ENCODE results near the gene TNFRSF25.
A peak's percentile ranks its signal among the peaks of the same experiment; 100 is the strongest.

The TNFRSF25 gene, protein sequence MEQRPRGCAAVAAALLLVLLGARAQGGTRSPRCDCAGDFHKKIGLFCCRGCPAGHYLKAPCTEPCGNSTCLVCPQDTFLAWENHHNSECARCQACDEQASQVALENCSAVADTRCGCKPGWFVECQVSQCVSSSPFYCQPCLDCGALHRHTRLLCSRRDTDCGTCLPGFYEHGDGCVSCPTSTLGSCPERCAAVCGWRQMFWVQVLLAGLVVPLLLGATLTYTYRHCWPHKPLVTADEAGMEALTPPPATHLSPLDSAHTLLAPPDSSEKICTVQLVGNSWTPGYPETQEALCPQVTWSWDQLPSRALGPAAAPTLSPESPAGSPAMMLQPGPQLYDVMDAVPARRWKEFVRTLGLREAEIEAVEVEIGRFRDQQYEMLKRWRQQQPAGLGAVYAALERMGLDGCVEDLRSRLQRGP

GRCh38 chr1:6466023-6466422, at the start of gene TNFRSF25:
Gene TNFRSF25, minus strand, starts transcription at chr1:6466173. Its CDS starts 66 bp downstream, at chr1:6466107.
- DNase-seq, result no peak

DNA sequence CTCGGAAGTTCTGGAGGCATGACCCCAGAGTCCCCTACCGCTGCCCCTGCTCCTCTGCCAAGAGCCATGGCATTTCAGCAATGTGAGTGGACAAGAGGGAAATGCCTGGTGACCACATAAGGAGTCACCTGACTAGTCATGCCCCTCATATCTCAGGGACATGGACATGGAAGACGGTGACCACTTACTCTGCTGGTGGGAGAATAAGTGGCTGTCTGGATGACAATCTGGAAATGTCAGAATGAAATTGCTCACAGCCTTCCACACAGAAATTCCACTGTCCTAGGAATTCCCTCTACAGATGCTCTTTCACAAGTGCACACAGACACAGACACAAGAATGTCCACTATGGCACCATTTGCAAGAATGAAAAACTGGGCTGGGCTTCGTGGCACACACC, 49.8 kb upstream of the TNFRSF25 start:
- no peak for DNase-seq

DNA sequence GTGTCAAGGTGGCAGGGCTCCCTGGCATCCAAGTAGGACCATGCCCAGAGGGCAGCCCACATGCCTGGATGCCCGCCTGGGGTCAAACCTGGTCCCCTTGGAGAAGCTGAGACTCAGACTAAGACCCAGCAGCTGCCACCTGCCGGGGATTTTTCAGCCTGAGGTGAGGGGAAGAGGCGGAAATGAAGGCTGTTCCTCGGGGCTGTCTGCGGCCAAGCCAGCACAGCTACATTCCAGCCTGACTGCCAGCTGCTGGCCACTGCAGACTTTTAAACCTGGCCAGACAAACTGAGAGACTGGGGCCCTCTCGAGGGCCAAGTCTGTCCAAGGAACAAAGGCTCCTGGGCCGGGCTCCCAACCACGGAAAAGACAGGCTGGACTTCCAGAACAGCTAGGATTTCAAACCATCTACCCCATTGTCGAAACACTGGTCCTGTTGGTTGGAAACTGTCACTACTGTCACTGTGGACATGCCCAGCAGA, 47.4 kb upstream of the TNFRSF25 start:
- DNase-seq, result no peak

GRCh38 chr1:6512908-6513280, 46.9 kb upstream of the TNFRSF25 start:
- DNase-seq, result no peak

- no peak for DNase-seq
These were observed 46.4 kb upstream of the TNFRSF25 start for GRCh38 chr1:6512245-6512907.

DNA sequence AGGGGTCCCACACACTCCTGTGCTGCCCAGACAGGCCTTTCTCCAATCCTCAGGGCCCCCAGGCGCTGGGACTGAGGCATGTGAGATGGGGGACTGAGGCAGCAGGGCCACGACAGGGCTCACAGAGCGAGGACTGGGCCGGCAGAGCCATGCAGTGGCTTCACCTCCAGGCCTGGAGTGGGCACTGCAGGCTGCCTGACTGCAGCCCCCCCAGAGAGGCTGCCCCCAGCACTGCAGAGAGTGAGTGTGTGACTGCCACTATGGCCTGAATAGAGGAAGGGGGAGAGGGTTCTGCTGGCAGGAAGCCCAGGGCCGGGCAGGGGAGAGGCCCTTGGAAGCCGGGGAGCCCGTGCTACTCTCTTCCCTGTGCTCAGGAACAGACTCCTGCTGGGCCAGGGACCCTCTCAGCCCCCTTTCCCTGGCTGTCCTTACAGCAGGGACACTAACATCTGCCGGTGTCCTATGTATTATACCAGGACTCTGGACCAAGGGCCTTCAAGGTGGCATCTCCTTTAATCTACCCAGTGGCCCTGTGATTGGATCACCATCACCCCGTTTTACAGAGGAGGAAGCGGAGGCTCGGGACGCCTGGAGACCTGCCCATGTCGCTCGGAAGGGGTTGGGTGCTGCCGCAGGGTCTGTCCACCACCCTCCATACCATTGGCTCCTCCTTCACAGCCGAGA, 45.7 kb upstream of the TNFRSF25 start:
- no peak for DNase-seq

GRCh38 chr1:6511056-6511455, 45.1 kb upstream of the TNFRSF25 start:
- DNase-seq, result no peak

DNA sequence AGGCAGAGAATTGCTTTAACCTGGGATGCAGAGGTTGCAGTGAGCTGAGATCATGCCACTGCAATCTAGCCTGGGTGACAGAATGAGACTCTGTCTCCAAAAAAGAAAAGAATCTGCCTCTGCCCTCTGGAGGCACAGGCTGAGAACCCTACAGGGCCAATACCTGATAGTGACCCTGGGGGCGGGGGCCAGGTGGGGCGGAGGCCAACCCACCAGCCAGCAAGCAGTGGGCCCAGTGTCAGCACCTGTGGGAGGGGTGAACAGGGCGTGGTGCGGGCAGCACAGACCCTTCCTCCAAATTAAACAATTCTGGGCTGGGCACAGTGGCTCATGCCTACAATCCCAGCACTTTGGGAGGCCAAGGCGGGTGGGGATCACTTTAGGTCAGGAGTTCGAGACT, 44.5 kb upstream of the TNFRSF25 start:
- no peak for DNase-seq

DNA sequence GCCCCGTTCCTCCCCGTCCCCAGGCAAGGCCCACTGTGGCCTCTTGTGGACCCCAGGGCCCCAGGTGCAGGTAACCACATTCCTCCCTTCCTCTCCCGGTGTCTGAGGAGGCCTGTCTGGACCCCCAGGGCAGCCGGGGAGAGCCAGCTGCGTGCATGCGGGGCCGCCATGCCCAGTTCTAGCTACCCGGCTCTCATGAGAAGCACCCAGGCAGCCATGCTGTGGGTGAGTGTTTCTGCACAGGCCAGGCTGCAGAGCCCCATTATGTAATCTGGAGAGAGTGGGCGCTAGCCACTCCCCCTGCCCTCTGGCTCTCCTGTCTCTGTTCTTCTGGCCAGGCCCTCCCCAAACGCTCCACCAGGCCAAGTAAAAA, 43.9 kb upstream of the TNFRSF25 start:
- DNase-seq, result peak; percentile 24

DNA sequence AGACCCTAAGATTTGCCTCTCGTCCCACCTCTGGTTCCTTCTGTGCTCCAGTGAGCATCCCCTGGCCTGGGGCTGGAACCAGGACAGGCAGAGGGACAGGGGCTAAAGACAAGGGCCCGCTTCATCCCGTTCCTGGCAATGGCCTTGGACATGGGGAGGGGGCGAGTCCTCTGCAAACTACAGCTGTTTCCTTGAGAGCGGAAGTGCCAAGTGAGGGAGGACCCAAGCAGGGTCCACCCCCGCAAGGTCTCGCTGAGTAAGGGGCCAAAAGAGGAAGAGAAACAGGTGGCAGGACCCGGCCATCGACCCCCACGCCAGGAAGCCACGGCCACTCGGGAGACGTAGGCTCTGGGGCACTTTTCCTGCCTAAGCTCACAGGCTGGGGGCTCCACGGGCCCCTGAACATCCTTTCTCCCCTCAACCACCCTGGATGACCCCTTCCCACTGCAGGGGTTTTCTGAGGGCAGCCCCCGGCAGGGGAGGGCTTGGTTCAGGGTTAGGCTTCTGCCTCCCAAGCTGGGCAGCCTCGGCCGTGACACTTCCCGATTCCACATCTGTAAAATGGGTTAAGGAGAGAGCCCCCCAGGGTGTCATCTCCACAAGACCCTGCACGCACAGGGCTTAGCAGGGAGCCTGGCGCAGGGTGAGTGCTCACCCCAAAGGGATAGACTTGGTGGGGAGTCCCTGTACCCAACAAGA, 43.4 kb upstream of the TNFRSF25 start:
- peak; percentile 35 for DNase-seq

GRCh38 chr1:6508816-6509189, 42.8 kb upstream of the TNFRSF25 start:
- peak; percentile 33 for DNase-seq

- peak; percentile 26 for DNase-seq
These were observed 42.3 kb upstream of the TNFRSF25 start for GRCh38 chr1:6508154-6508815.

DNA sequence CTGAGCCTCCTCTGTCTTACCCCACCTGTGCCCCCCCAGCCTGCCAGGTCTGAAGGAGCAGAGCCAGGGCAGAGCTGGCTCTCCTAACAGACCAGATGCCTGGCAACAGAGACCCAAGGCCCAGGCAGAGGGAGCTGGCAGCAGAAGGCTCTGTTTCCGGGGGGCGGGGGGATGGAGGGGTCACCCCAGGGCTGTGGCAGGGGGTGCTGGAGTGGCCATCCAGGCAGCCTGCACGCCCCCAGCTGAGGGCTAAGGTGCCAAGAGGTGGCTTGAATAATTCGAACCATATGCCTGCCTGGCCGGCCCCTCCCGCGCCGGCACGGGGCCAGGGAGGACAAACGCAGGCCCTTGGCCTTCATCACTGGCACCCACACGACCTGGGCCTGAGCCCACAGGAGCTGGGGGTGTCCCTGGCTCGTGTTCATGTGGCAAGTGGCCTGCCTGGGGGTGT, 41.5 kb upstream of the TNFRSF25 start:
- DNase-seq, result peak; percentile 60

DNA sequence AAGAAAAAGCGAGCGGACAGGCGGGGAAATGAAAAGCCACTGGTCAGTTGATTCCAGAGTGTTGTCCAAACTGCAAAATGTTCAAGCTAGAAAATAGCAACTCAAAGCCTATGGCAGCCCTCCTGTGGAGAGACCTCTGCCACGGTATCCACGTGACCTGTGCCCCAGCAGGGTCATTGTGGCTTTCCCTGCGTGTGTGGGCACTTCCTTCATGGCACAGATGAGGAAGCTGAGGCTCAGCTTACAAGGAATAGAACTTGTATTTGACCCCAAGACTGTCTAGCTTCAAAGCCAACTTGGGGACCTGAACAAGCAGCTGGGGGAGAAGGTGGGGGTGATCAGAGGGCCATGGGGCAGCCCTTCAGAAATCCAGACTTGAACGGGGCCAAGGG, 41.1 kb upstream of the TNFRSF25 start:
- peak; percentile 23 for DNase-seq

DNA sequence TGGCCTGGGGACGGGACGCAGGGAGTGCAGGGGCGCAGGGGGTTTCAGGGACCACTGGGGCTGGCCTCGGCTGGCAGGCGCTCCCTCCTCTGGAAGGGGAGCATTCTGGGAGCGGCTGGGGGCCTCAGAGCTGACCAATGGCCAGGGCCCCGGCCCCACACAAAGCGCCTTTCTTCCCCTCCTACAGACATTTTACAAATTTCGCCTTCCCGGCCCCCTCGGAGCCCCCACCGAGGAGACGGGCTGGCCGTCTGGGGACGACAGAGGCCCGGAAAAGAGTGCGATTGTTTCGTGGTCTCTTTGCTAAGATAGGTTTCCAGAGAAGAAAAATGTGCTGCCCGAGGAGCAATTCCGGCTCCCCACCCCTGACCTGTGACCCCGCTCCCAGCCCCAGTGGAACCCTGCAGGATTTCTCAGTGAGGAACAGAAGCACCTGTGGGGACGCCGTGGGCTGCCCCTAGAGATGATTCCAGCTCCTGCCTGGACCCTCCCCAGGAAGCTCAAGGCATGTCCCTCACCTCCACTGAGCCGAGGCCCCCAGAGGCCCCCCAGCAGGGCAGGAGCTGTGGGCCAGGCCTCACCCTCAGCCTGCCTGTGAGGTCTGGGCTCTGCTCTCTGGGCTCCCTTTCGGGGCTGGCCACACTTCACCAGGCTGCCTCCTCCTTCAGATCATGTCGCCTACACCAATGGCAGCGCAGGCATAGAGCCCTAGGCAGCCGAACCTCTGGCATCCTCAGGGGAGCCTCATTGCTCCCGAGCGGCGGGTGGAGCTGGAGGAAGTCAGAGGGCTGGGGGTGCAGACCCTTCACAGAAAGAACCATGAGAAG, 40.5 kb upstream of the TNFRSF25 start:
- peak; percentile 27 for DNase-seq

- DNase-seq, result peak; percentile 25
These were observed 39.6 kb upstream of the TNFRSF25 start for GRCh38 chr1:6505367-6506209.

- no peak for DNase-seq
These were observed 38.9 kb upstream of the TNFRSF25 start for GRCh38 chr1:6504887-6505286.

- peak; percentile 28 for DNase-seq
These were observed 38.1 kb upstream of the TNFRSF25 start for GRCh38 chr1:6503884-6504602.

- DNase-seq, result peak; percentile 85
These were observed 36.3 kb upstream of the TNFRSF25 start for GRCh38 chr1:6502000-6502891.
